ENCODE data around the gene PPP1CB. TPM values are rescaled to one million over a fixed set of nuclear protein-coding genes. Genes with fewer than 3 reads are reported as not detected.

The PPP1CB gene
- total RNA-seq, 1 donor from 2014 or later: 236 TPM

GRCh38 chr2:28716265-28716865 lies 35.3 kb upstream of the PPP1CB start:
- TF ChIP-seq POLR2A (IDR thresholded peaks at IDR 0.05) (no peak), POLR2AphosphoS5 (IDR thresholded peaks at IDR 0.05; ENCODE audit: insufficient read depth in 1 of 2, low read depth in 1 of 2) (peak; percentile 62 to 92)
- TF ChIP-seq, protein P1, sequence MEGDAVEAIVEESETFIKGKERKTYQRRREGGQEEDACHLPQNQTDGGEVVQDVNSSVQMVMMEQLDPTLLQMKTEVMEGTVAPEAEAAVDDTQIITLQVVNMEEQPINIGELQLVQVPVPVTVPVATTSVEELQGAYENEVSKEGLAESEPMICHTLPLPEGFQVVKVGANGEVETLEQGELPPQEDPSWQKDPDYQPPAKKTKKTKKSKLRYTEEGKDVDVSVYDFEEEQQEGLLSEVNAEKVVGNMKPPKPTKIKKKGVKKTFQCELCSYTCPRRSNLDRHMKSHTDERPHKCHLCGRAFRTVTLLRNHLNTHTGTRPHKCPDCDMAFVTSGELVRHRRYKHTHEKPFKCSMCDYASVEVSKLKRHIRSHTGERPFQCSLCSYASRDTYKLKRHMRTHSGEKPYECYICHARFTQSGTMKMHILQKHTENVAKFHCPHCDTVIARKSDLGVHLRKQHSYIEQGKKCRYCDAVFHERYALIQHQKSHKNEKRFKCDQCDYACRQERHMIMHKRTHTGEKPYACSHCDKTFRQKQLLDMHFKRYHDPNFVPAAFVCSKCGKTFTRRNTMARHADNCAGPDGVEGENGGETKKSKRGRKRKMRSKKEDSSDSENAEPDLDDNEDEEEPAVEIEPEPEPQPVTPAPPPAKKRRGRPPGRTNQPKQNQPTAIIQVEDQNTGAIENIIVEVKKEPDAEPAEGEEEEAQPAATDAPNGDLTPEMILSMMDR (IDR thresholded peaks at IDR 0.05): no peak
- DNase-seq (ENCODE audit: extremely low spot score in 2 of 2): peak in 1 of 2 donors; percentile 94
- H3K4me1 ChIP-seq: peaks cover 22% of the 10 kb centered on the region
- H3K36me3 ChIP-seq: no peaks in the 10 kb centered on the region
- no peaks in the 10 kb centered on the region for H3K27me3 ChIP-seq
- no peak overlapping the region for H3K4me3 ChIP-seq
- peak overlapping the region; percentile 69 for H3K27ac ChIP-seq
- intact Hi-C loops (cut with DNase I): loop anchor here (5.0 kb wide), 1 partner anchor 36 kb away; the partner anchor contains the start of gene PPP1CB
- H3K9me3 ChIP-seq: no peaks in the 10 kb centered on the region

DNA sequence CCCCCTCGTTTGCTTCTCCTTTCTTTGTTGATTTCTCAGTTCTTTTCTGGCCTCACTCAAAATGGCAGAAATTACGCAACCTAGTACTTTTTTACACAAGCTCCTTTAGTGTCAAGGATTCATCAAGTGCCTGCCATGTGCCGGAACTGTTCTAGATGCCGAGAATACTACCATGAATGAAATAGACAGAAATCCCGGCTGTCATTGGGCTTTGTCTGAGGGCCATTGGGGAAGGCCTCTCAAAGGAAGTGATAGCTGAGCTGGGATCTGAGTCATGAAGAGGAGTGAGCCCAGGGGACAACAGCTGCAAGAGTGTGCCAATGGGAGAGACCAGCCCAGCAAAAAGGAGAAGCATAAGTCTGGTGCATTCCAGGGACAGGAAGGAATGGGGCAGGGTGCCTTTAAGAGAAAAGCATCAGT lies 34.3 kb upstream of the PPP1CB start:
- Histone ChIP-seq H3K4me3 (no peak overlapping the region), H3K4me1 (peaks cover 22% of the 10 kb centered on the region), H3K9me3 (no peaks in the 10 kb centered on the region), H3K27ac (peak overlapping the region; percentile 69), H3K27me3 (no peaks in the 10 kb centered on the region), H3K36me3 (no peaks in the 10 kb centered on the region)
- TF ChIP-seq, protein P1 (IDR thresholded peaks at IDR 0.05): no peak
- peak in 1 of 2 donors; percentile 13 for TF ChIP-seq POLR2AphosphoS5 (IDR thresholded peaks at IDR 0.05; ENCODE audit: insufficient read depth in 1 of 2, low read depth in 1 of 2)
- intact Hi-C loops (cut with DNase I): loop anchor here (5.0 kb wide), 1 partner anchor 35 kb away; the partner anchor contains the start of gene PPP1CB
- no peak for DNase-seq (ENCODE audit: extremely low spot score in 2 of 2)

DNA sequence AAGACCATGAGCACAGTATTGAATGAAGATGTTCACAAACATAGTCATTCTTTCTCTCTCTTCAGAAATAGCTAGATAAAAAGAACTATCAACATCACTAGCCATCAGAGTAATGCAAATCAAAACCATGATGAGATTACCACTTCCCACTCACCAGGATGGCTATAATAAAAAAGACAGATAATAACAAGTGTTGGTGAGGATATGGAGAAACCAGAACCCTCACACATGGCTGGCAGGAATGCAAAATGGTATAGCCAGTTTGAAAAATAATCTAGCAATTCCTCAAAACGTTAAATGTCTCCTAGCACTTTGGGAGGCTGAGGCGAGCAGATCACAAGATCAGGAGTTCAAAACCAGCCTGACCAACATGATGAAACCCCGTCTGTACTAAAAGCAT lies 31.3 kb upstream of the PPP1CB start:
- intact Hi-C loops (cut with DNase I): no loop called here

GRCh38 chr2:28721601-28722191 lies 29.9 kb upstream of the PPP1CB start:
- intact Hi-C loops (cut with DNase I): no loop called here
- TF ChIP-seq POLR2AphosphoS5 (IDR thresholded peaks at IDR 0.05; ENCODE audit: insufficient read depth in 1 of 2, low read depth in 1 of 2): no peak
- TF ChIP-seq, protein P1 (IDR thresholded peaks at IDR 0.05): no peak
- no peak for TF ChIP-seq POLR2A (IDR thresholded peaks at IDR 0.05)
- Histone ChIP-seq H3K36me3 (no peaks in the 10 kb centered on the region), H3K4me1 (peaks cover 11% of the 10 kb centered on the region), H3K9me3 (no peaks in the 10 kb centered on the region), H3K27me3 (no peaks in the 10 kb centered on the region), H3K27ac (no peak overlapping the region), H3K4me3 (no peak overlapping the region)
- no peak for DNase-seq (ENCODE audit: extremely low spot score in 2 of 2)

More for the DNA sequence above, 31.3 kb upstream of the PPP1CB start:
- no peak for TF ChIP-seq POLR2AphosphoS5 (IDR thresholded peaks at IDR 0.05; ENCODE audit: insufficient read depth in 1 of 2, low read depth in 1 of 2)
- TF ChIP-seq, protein P1 (IDR thresholded peaks at IDR 0.05): no peak
- TF ChIP-seq POLR2A (IDR thresholded peaks at IDR 0.05): no peak
- no peak for DNase-seq (ENCODE audit: extremely low spot score in 2 of 2)
- Histone ChIP-seq H3K27me3 (no peaks in the 10 kb centered on the region), H3K4me3 (no peak overlapping the region), H3K27ac (no peak overlapping the region), H3K36me3 (no peaks in the 10 kb centered on the region), H3K9me3 (no peaks in the 10 kb centered on the region), H3K4me1 (peaks cover 22% of the 10 kb centered on the region)
